ENCODE results near the gene CFL2.

DNA sequence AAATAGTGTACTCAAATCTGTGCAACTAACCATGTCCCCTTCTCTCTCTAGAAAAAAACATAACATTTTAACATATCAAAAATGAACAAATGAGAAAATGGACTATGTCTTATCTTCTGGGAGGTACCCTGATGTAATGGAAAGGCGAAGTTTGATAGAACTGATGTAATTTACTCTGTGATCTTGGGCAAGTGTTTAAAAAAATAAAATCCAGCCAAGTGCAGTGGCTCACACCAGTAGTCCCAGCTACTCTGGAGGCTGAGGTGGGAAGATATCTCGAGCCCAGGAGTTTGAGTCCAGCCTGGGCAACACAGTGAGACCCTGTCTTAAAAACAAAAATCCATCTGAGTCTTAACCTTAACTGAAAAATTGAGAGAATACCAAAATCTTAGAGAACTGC is 35.8 kb upstream of the CFL2 start:
- no peak for TF ChIP-seq POLR2A (IDR thresholded peaks at IDR 0.05; ENCODE audit: low read length)
- TF ChIP-seq GATA1 (IDR thresholded peaks at IDR 0.05; ENCODE audit: low read depth, low read length): no peak

Measured in erythroblast (primary cell).